Renal cortical epithelial cell (primary cell): Measurements from ENCODE around the gene TMEM260. TPM values are rescaled to one million over a fixed set of nuclear protein-coding genes. Genes with fewer than 3 reads are reported as not detected.
"Not testable (repeated sequence)": the region's sequence is repeated elsewhere in the genome, so short reads cannot be mapped to it uniquely, and the experiment has no call there.

Experiments used
- DNase-seq: peaks from one replicate; pipeline ENCODE4 v3.0.0-alpha.2; 2011; ENCODE audit warnings: low read depth
- total RNA-seq: library from RNA; depleted of rRNA; stranded (reverse); fragments of >200 nt; gene quantifications from 2 replicates; pipeline ENCODE4 v1.2.3, GENCODE V29; 2014

The TMEM260 gene
- total RNA-seq, 1 donor from 2014 or later: 29.3 TPM

DNA sequence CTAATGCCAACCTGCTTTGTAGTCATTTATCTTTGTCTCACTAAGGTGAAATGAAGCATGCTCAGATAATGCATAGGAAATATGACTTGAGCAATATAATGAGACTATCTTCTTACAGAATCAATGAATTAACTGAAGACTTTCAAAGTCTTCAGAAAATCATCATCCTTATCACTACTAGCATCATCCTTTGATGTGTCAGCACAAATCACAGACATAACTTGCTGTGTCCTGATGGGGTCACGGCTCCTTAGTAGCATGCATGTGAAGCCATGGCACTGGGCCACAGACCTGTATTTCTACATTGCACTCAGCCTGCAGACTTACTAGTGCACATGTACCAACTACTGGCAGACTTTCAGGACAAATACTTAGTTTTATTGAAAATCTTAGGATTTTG, 18.9 kb downstream of the TMEM260 start:
- no peak for DNase-seq

DNA sequence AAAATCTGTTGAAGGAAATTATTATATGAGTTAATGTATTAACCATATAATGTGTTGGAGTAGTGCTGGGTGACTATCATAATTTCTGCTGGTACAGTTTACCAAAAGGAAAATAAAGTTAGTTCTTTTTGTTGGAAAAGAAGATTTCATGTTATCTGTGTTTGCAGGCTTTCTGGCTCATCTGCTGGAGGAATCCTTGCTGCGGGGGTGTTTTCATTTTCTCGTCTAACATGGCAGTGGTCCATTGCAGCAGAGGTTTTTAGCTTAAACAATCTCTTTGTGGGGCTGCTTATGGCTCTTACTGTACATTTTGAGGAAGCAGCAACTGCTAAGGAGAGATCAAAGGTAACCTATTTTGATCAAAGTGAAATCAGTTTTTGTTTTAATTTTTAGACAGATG, 24.1 kb downstream of the TMEM260 start:
- DNase-seq: no peak

- DNase-seq: no peak
These were observed 29.1 kb downstream of the TMEM260 start for GRCh38 chr14:56608689-56609088.

DNA sequence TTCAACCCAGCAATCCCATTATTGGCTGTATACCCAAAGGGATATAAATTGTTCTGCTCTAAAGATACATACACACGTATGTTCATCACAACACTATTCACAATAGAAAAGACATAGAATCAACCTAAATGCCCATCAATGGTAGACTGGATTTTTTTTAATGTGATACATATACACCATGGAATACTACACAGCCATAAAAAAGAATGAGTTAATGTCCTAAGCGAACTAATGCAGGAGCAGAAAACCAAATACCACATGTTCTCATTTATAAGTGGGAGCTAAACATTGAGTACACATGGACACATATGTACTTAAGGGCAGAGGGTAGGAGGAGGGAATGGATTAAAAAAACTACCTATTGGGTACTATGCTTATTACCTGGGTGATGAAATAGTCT, 32.1 kb downstream of the TMEM260 start:
- not testable (repeated sequence) for DNase-seq

DNA sequence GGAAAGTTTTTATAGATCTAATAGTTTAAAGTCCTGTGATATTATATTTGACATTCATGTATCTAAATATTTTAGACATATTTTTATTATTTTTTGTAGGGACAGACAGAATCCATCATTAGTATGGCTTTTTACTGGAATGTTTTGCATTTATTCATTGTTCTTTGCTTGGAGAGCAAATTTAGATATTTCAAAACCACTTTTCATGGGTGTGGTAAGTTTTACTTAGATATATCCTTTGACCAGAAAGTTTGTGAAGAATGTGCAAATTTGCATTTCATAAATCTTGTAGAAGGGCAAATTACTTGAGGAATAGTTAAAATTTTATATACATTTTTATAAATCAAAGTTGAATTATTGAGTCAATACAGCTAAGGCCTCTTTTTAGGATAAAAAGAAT, 37.5 kb downstream of the TMEM260 start:
- no peak for DNase-seq

DNA sequence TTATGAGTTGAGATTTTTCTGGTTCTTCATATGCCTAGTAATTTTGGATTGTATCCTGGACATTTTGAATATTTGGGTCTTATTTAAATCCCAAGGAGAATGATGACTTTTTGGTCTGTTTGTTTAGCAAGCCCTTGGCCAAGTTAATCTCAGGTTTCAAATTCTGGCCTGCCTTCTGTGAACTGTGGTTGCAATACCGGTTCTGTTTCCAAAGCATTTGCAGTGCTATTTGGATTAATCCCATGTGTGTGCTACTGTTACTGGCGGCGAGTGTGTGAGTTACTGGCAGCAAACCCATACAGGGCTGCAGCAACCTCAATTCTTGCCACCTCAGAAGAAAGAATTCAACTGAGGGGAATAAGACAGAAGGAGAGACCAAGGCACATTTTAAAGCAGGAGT, 51.1 kb downstream of the TMEM260 start:
- no peak for DNase-seq

DNA sequence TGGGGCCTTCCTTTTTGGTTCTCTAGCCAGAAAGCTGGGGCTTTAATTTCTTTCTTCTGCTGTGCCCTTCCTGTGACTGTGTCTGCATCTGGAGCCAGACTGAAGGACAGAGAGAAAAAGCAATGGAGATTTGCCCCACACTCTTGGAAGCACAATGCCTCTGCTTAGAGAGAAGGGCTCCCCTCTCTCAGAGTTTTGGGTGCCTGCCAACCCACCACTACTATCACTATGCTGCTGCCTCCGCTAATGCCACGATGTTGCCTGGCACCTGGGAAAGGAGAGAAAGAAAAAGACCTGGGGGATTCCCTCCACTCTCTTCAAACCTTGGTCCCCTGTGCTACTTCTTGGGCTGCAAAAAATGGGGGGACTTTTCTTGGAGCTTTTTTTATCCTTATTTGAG, 52.6 kb downstream of the TMEM260 start:
- no peak for DNase-seq

DNA sequence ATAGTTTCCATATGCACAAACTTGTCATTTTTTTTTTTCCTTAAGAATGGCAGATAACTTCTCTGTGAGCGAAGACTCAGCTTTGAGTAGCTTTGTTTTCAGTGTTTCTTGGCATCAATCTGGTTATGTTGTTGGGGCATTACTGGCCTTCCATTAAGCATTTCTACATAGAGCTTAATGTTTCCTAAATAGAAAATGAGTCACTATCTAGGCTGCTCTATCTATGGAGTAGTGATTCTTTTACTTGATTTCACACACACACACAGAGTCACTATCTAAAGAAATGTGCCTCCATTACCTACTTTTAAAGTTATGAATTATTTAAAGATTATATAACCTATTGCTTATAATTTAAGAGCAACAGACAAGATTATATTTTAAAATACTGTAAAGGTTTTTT, 53.9 kb downstream of the TMEM260 start:
- DNase-seq: no peak

- DNase-seq: no peak
These were observed 55.4 kb downstream of the TMEM260 start for GRCh38 chr14:56635041-56635440.

DNA sequence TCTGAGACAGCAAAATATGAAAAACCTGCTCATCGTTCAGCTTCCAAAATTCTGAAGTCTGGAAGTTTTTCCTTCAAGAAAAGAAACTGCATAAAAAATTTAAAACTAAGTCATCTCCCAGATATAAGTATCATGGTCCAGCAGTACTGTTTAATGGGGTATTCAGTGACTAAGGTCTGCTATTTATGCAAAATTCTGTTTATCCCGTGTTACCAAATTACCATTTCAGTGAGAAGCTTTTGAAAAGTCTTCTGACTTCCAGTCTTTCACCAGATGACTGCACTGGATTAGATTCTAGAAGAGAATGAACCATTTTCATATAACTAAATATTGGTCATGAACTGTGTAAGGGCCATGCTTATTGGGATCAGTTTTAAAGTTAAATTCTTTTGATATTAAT, 67.9 kb downstream of the TMEM260 start:
- DNase-seq: no peak

DNA sequence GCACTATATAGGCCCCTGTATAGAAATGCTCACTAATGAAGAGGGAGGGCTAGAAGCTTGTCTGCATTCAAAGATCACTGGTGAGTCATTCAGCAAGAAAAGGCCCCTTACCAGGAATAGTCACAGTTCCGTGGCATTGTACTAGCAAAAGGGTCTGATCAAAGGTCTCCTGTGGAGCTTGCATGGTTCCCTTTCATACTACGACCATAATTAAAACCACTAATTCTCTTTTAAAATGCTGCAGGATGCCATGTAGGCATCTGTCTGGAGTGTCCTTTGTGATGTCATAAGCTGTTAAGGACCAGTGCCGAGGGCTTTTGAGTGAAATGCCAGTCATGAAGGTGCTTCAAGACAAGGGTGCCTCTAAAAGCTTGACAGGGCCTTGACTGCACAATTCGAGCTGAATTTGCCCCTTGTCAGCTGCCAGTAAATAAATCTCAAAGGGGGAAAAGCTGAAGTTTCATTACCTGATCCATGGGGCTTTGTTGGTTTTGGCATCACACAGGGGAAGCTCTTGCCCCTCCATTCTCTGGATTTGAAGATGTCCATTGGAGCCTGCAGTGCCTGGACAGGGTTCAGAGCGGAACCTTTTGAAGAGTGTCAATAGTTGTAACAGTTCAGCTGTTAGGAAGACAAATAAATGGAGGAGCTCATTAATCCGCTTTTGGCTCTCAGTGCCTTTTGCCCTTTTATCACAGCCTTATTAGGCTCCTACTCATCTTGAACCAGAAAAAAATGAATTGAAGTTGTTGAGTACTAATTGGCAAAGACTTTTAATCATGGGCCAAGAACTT, 69.1 kb downstream of the TMEM260 start:
- DNase-seq: no peak

DNA sequence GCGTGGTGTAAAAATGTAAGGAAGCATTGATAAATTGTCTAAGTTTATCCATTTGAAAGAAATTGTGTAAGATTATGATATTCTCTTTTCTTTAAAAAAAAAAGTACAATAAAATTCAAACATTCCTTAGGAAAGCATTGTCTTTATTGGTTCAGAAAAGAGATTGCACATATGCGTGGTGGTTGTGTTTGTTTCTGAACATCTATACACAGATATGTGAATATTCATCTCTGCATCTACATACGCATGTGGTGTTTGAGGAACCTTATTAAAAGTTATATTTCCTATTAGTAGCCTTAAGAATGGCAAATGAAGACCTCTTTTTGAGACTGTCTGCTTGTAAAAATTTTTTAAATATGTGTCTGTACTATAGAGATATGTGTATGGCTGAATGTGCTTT, 69.8 kb downstream of the TMEM260 start:
- DNase-seq: no peak

DNA sequence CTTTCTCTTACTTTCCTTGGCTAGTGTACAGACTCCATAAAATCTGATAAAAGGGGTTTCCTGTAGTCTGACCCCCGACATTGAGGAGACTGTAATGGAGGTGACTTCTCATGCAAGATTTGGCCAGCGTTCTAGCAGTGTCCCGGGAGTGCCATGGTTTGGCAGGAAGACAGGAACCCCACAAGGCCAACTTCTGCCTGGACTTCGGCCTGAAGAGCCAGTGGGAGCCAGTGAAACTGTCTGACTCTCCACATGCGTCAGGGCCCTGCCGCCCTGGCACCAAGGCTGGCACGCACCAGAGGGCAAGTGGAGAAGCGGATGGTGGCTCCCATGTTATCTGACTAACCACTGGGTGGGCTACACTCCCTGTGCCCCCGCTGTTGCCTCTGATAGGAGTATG, 70.5 kb downstream of the TMEM260 start:
- no peak for DNase-seq

GRCh38 chr14:56650979-56651378, 71.4 kb downstream of the TMEM260 start:
- no peak for DNase-seq

DNA sequence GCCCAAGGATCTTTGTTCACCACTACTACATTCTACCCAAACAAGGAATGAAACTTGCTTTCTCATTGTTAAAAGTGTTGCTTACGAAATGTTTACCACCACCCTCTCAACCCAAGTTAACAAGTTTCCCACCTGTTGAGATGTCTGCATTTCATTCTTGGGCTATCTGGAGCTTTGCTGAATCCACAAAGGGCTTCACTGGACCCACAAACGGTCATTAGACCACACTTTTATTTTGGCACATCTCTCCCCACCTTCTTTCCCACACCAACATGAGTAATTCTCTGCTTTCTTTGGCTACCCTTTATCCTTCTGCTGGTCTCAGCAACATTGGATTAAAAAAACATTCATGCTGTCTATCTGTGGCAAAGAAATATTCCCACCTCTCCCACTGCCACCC, 78.0 kb downstream of the TMEM260 start:
- DNase-seq: no peak

DNA sequence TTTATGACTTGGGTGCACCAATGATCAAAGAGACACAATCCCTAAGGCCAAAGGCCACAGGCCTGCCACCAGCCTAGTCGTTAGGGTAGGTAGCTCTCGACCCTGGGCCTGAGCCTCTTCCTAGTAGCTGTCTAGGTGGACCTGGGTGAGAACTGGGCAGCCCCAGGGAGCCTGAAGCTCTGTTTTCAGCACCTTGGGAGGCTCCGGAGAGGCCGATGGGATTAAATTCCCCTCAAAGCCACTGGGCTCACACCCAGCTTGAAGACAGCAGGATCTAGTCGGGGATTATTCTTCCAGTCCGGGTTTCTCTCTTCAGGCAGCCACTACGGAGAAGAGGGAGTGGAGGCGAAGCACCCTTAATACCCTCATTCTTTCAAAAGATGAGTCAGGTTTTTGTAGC, 79.8 kb downstream of the TMEM260 start:
- DNase-seq: no peak

DNA sequence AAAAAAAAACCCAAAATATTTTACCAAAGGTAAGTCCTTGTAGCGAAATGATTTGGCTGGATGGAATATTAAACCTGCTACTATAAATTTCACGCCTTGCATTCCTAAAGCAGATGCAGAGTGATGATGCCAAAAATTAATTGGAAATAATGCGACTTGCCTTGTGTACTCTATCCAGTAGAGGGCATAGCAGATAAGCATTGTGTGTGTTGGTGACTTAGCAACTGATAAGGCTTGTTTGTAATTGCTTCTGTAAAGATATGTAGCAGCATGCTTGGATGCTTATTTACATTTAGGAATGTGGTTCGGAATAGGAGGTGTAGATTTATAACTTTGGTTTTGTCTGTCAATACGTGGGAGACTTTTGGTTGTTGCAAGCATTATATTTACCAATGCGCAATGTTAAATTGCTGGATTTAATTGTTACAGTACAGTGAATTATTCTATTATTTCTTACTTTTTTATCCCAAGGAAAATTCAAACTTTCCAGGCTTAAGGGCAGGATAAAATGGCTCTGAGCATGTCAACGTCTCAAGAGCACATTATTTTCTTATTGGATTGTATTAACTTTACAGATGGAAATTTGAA, 80.5 kb downstream of the TMEM260 start:
- peak; percentile 61 for DNase-seq

- DNase-seq: no peak
These were observed 81.2 kb downstream of the TMEM260 start for GRCh38 chr14:56660677-56661389.

GRCh38 chr14:56661478-56661877, 81.9 kb downstream of the TMEM260 start:
- no peak for DNase-seq

GRCh38 chr14:56664811-56665421, 85.3 kb downstream of the TMEM260 start:
- no peak for DNase-seq

DNA sequence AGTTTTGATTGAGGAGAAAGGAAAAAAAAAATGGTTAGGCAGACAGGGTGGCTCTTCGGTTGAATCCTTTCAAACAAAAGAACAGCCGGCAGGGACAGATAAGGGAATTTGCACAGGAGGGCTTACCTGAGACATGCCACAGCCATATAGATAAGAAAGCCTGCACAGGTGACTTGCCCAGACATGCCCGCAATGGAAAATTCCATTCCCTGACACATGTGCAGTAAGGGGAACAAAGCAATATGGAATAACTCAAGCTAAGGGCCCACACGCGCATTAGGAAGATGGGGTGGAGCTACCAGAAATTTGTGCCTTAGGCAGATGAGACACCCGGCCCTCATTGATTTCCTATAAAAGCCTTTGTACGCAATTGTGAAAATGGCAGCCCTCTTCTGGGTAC, 86.7 kb downstream of the TMEM260 start:
- no peak for DNase-seq

DNA sequence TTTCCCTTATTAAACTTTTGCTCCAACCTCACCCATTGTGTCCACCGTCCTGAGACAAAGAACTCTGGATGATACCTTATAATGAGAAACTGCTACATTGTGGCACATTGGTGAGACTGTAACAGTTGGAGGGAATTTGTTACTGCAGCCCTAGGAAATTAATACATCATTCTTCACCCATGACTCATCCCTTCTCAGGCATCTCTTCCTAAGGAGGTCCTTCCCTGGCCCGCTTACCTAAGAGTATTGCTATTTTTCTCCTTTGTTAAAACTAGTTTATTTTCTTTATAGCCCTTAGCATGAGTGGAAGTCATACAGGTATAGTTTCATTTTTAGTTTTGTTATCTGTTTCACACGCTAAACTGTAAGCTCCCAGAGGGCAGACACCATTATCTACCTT, 87.1 kb downstream of the TMEM260 start:
- peak; percentile 75 for DNase-seq

GRCh38 chr14:56667290-56667689, 87.7 kb downstream of the TMEM260 start:
- not testable (repeated sequence) for DNase-seq
